Gastrocnemius medialis (tissue), 4 donors: ENCODE measurements around the gene PRSS21. TPM values are rescaled to one million over a fixed set of nuclear protein-coding genes. Genes with fewer than 3 reads are reported as not detected.

ENCODE experiments used
- ATAC-seq, 2 donors: fragments of 150-250 bp; one replicate each; pipeline ENCODE4 v1.9.1; 2016
- DNase-seq, 2 donors: peaks; one replicate each; pipeline ENCODE4 v3.0.0-alpha.2; 2019
- H3K27ac ChIP-seq, 4 donors: fragments of 200-600 bp; sonication (generic); 1 replicate in 1 of 4; 2 replicates in 3 of 4; pipeline ENCODE4 v1.5.1; 2016 to 2018; ENCODE audit warnings: mild to moderate bottlenecking in 2 of 4, moderate library complexity in 1 of 4
- H3K27me3 ChIP-seq, 3 donors: fragments of 200-600 bp; sonication (generic) in 2 of 3; 1 replicate in 1 of 3; 2 replicates in 2 of 3; pipeline versions ENCODE4 v1.5.1 to v1.6.0; 2016 to 2019; ENCODE audit warnings: mild to moderate bottlenecking in 1 of 3, moderate library complexity in 1 of 3
- H3K36me3 ChIP-seq, 2 donors: fragments of 200-600 bp; sonication (generic) in 1 of 2; one replicate each; pipeline ENCODE4 v1.5.1; 2017 to 2018
- H3K4me1 ChIP-seq, 2 donors: fragments of 200-600 bp; sonication (generic) in 1 of 2; one replicate each; pipeline ENCODE4 v1.5.1; 2016 to 2017; ENCODE audit warnings: mild to moderate bottlenecking in 2 of 2
- H3K4me3 ChIP-seq, 4 donors: fragments of 200-600 bp; sonication (generic) in 3 of 4; 1 replicate in 1 of 4; 2 replicates in 3 of 4; pipeline ENCODE4 v1.5.1; 2016 to 2019; ENCODE audit warnings: mild to moderate bottlenecking in 2 of 4
- H3K9me3 ChIP-seq, 3 donors: fragments of 200-600 bp; sonication (generic) in 2 of 3; 1 replicate in 1 of 3; 2 replicates in 2 of 3; pipeline ENCODE4 v1.5.1; 2016 to 2019
- CTCF ChIP-seq, 5 experiments: fragments of 450-650 bp in 3 of 5; fragments of 200-600 bp in 2 of 5; sonication (generic) in 2 of 5; IDR thresholded peaks in 4 of 5; conservative IDR thresholded peaks in 1 of 5; 1 replicate in 4 of 5; 2 replicates in 1 of 5; pipeline ENCODE4 v1.5.1; 2016 to 2019; ENCODE audit warnings: antibody characterized with exemption in 5 of 5, mild to moderate bottlenecking in 3 of 5, moderate library complexity in 3 of 5
- POLR2A ChIP-seq, 2 donors: fragments of 450-650 bp; IDR thresholded peaks; one replicate each; pipeline ENCODE4 v1.6.1; 2017; ENCODE audit warnings: antibody characterized with exemption in 2 of 2, mild to moderate bottlenecking in 2 of 2, moderate library complexity in 2 of 2
- in situ Hi-C, 4 donors: fragments of 200-750 bp; cut with MboI; loops; one replicate each; pipeline versions ENCODE4 v1.15.0 to v1.8.0; 2017; ENCODE audit warnings: low sequenced_read_pairs in 4 of 4
- intact Hi-C: fragments of 100-400 bp; cut with DNase I; formaldehyde crosslinking; loops from one replicate; pipeline ENCODE4 v1.15.1; 2023; ENCODE audit warnings: low total_unique reads
- total RNA-seq, 4 donors: library from RNA; depleted of rRNA; stranded (reverse); fragments of >200 nt; gene quantifications; one replicate each; pipeline versions ENCODE4 v1.1.0 to v1.2.3, GENCODE V29; 2016

Gene PRSS21
- total RNA-seq, 4 donors from 2014 or later: not detected

- DNase-seq (peak; percentile 72 to 82), ATAC-seq (peak; percentile 89 to 90)
- no peaks in the 10 kb centered on the region for H3K27me3 ChIP-seq
- H3K27ac ChIP-seq: peak within 1 kb of the TSS; percentile 98 to 100 (median 100)
- intact Hi-C loops (loop anchor here (1.0 to 5.0 kb wide), 2 partner anchors 25 to 90 kb away; partner anchors contain the start of gene SRRM2), in situ Hi-C loops (no loop called here)
- H3K36me3 ChIP-seq: peaks cover 0 to 18% of the 10 kb centered on the region in 2 donors
- peaks cover 23 to 31% of the 10 kb centered on the region in 2 donors for H3K4me1 ChIP-seq
- peak within 1 kb of the TSS; percentile 95 to 100 (median 98) for H3K4me3 ChIP-seq
- no peaks in the 10 kb centered on the region for H3K9me3 ChIP-seq
- TF ChIP-seq POLR2A (IDR thresholded peaks at IDR 0.05) (peak; percentile 61 to 78), CTCF (IDR thresholded peaks at IDR 0.05 in 4 of 5, conservative IDR thresholded peaks at IDR 0.05 in 1 of 5) (no peak)
Measured at GRCh38 chr16:2777231-2777902, 39.7 kb upstream of the PRSS21 start, which contains the start of gene ELOB. TSS of gene ELOB (minus strand) at chr16:2777280. CDS start at chr16:2777239, 41 bp downstream.

GRCh38 chr16:2777903-2778629, 39.0 kb upstream of the PRSS21 start:
- in situ Hi-C loops (no loop called here), intact Hi-C loops (loop anchor here (1.0 to 5.0 kb wide), 2 partner anchors 26 to 89 kb away; partner anchors contain the start of gene SRRM2)
- H3K4me1 ChIP-seq: peaks cover 23 to 31% of the 10 kb centered on the region in 2 donors

GRCh38 chr16:2778630-2778958, 38.4 kb upstream of the PRSS21 start:
- Histone ChIP-seq H3K4me3 (peak overlapping the region; percentile 95 to 100 (median 98)), H3K9me3 (no peaks in the 10 kb centered on the region), H3K27me3 (no peaks in the 10 kb centered on the region), H3K4me1 (peaks cover 23 to 31% of the 10 kb centered on the region in 2 donors), H3K36me3 (peaks cover 0 to 15% of the 10 kb centered on the region in 2 donors), H3K27ac (peak overlapping the region; percentile 98 to 100 (median 100))
- DNase-seq: no peak
- ATAC-seq: no peak
- in situ Hi-C loops: no loop called here
- intact Hi-C loops: loop anchor here (5.0 kb wide), 1 partner anchor 89 kb away; no protein-coding TSS in a partner anchor
- TF ChIP-seq CTCF (IDR thresholded peaks at IDR 0.05 in 4 of 5, conservative IDR thresholded peaks at IDR 0.05 in 1 of 5): no peak
- TF ChIP-seq POLR2A (IDR thresholded peaks at IDR 0.05): no peak

More at GRCh38 chr16:2777903-2778629, 39.0 kb upstream of the PRSS21 start:
- H3K36me3 ChIP-seq: peaks cover 0 to 18% of the 10 kb centered on the region in 2 donors
- no peak for DNase-seq
- H3K4me3 ChIP-seq: peak overlapping the region; percentile 95 to 100 (median 98)
- no peak for TF ChIP-seq POLR2A (IDR thresholded peaks at IDR 0.05)
- no peak for TF ChIP-seq CTCF (IDR thresholded peaks at IDR 0.05 in 4 of 5, conservative IDR thresholded peaks at IDR 0.05 in 1 of 5)
- H3K9me3 ChIP-seq: no peaks in the 10 kb centered on the region
- H3K27me3 ChIP-seq: no peaks in the 10 kb centered on the region
- H3K27ac ChIP-seq: peak overlapping the region; percentile 98 to 100 (median 100)
- ATAC-seq: peak; percentile 29 to 46

GRCh38 chr16:2779151-2779920, 37.7 kb upstream of the PRSS21 start:
- ATAC-seq (no peak), DNase-seq (no peak)
- peak overlapping the region in 2 of 4 donors; percentile 98 to 100 for H3K27ac ChIP-seq

More at GRCh38 chr16:2779151-2779920, 37.7 kb upstream of the PRSS21 start:
- Histone ChIP-seq H3K36me3 (peaks cover 0 to 8% of the 10 kb centered on the region in 2 donors), H3K9me3 (no peaks in the 10 kb centered on the region), H3K4me3 (no peak overlapping the region), H3K4me1 (peaks cover 23 to 31% of the 10 kb centered on the region in 2 donors), H3K27me3 (no peaks in the 10 kb centered on the region)
- no peak for TF ChIP-seq POLR2A (IDR thresholded peaks at IDR 0.05)
- TF ChIP-seq CTCF (IDR thresholded peaks at IDR 0.05 in 4 of 5, conservative IDR thresholded peaks at IDR 0.05 in 1 of 5): no peak
- in situ Hi-C loops (no loop called here), intact Hi-C loops (loop anchor here (5.0 kb wide), 1 partner anchor 88 kb away; no protein-coding TSS in a partner anchor)
